ENCODE results near the gene SCOC.

The SCOC gene

DNA sequence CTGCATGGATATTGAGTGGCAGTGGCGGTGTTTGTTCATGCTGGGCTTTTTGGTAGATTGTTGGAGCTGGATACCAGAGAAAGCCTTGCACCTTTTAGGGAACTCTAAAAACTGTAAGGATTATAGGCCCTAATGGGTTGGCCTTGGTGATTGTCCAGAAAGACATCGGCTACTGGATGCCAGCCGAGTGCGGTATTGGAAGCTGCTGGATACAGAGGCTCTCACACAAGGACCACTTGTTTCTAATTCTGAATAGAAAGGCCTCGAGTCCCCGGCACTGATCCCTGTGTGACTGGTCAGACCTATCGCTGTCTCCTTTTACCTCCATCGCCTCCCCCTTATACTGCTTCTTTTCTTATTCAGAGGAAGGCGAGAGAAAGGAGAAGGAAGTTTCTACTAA lies 27.3 kb upstream of the SCOC start:
- DNase-seq (ENCODE audit: extremely low read depth, low read depth): no peak

DNA sequence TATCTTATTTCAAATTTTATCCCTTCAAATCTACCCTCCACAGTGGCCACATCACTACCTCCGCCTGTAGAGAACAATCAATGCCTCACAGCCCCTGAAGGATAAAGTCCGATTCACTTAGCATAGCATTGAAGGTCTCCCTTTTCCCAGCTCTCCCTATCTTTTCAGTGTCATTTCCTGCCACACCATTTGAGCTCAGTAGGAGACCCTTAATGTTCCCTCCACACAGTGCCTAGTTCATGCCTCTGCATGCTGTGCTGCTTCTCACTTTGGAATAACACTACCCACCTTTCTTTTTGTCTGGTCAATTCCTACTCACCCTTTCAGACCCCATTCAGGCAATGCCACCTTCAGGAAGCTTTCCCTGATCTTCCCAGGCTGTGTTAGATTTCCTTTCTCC lies 23.6 kb upstream of the SCOC start:
- no peak for DNase-seq (ENCODE audit: extremely low read depth, low read depth)
- TF ChIP-seq CTCF (IDR thresholded peaks at IDR 0.05; ENCODE audit: low read depth, low read length, missing control alignments): no peak
- H3K4me3 ChIP-seq (replicated peaks; ENCODE audit: low read depth, low read length): no peak overlapping the region

More for the DNA sequence above, 27.3 kb upstream of the SCOC start:
- no peak overlapping the region for H3K4me3 ChIP-seq (replicated peaks; ENCODE audit: low read depth, low read length)
- TF ChIP-seq CTCF (IDR thresholded peaks at IDR 0.05; ENCODE audit: low read depth, low read length, missing control alignments): no peak

- H3K4me3 ChIP-seq (replicated peaks; ENCODE audit: low read depth, low read length): no peak overlapping the region
- TF ChIP-seq CTCF (IDR thresholded peaks at IDR 0.05; ENCODE audit: low read depth, low read length, missing control alignments): no peak
- no peak for DNase-seq (ENCODE audit: extremely low read depth, low read depth)
These were observed 22.1 kb upstream of the SCOC start for GRCh38 chr4:140351093-140352075.

- no peak for TF ChIP-seq CTCF (IDR thresholded peaks at IDR 0.05; ENCODE audit: low read depth, low read length, missing control alignments)
- no peak overlapping the region for H3K4me3 ChIP-seq (replicated peaks; ENCODE audit: low read depth, low read length)
- DNase-seq (ENCODE audit: extremely low read depth, low read depth): no peak
These were observed 19.7 kb upstream of the SCOC start for GRCh38 chr4:140353786-140354185.

DNA sequence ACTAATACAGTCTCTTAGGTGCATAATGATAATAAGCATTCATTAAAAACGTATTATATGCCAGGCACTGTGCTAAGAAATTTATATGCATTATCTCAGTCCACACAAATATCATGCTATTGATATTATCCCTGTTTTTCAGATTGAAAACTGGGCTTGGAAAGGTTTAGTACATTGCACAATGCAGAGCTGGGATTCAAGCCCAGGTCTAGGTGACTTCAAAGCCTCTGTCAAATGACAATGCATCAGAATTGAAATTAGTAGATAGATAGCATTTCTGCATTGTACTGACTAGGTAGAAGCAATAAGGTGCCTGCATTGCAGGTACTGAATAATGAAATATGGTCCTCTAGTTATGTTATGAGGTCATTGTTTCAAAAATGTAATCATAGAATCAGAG lies 18.2 kb upstream of the SCOC start:
- no peak for DNase-seq (ENCODE audit: extremely low read depth, low read depth)
- no peak overlapping the region for H3K4me3 ChIP-seq (replicated peaks; ENCODE audit: low read depth, low read length)
- TF ChIP-seq CTCF (IDR thresholded peaks at IDR 0.05; ENCODE audit: low read depth, low read length, missing control alignments): no peak

DNA sequence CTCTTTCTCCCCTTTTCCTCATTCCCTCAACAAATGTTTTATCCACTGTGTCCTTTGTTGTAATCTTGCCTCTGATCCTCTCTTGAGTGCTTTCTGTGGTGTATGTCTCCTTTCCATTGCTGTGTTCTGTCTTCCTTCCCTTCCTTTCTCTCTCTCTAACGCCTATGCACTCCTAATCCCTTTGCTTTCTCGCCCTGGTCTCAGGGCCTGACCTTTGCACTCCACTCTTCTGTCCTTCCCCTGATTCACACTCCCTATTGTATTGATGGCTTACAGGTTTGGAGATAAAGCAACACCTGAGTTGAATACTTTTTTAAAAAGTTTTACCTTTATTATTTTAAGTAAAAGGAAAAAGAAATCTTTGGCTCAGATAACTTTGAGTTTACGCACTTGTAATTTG lies 15.6 kb upstream of the SCOC start:
- DNase-seq (ENCODE audit: extremely low read depth, low read depth): no peak
- TF ChIP-seq CTCF (IDR thresholded peaks at IDR 0.05; ENCODE audit: low read depth, low read length, missing control alignments): no peak
- H3K4me3 ChIP-seq (replicated peaks; ENCODE audit: low read depth, low read length): no peak overlapping the region

All from HFF-Myc (cell line).